ENCODE data around the gene RIPOR3. TPM values are rescaled to one million over a fixed set of nuclear protein-coding genes. Genes with fewer than 3 reads are reported as not detected.
A peak's percentile ranks its signal among the peaks of the same experiment; 100 is the strongest.

Gene RIPOR3
- total RNA-seq, 2 experiments from 2014 or later, result not detected

GRCh38 chr20:50589548-50590347 lies 101.6 kb downstream of the RIPOR3 start:
- ChIA-PET POLR2A (no interaction called here), CTCF (interaction anchor here (0.6 to 1.8 kb wide), 4 partner anchors 11 to 325 kb away, joined by 3 to 9 read pairs (median 4); no protein-coding TSS in a partner anchor)
- peaks cover 18% of the 10 kb centered on the region for H3K36me3 Mint-ChIP-seq
- H3K4me3 Mint-ChIP-seq, result no peak overlapping the region
- intact Hi-C loops (cut with micrococcal nuclease), result no loop called here
- DNase-seq, result no peak
- no peaks in the 10 kb centered on the region for H3K9me3 Mint-ChIP-seq
- no peaks in the 10 kb centered on the region for H3K4me1 Mint-ChIP-seq (ENCODE audit: low read depth)
- H3K27me3 Mint-ChIP-seq, result no peaks in the 10 kb centered on the region
- no peak overlapping the region for H3K27ac Mint-ChIP-seq

- no peaks in the 10 kb centered on the region for H3K27me3 Mint-ChIP-seq
- no peaks in the 10 kb centered on the region for H3K9me3 Mint-ChIP-seq
- peaks cover 3% of the 10 kb centered on the region for H3K4me1 Mint-ChIP-seq (ENCODE audit: low read depth)
- intact Hi-C loops (cut with micrococcal nuclease), result no loop called here
- ChIA-PET POLR2A (no interaction called here), CTCF (interaction anchor here (0.5 to 5.2 kb wide), 31 partner anchors 9 to 683 kb away, joined by 3 to 32 read pairs (median 4); partner anchors contain the start of gene PTPN1)
- H3K36me3 Mint-ChIP-seq, result peaks cover 27% of the 10 kb centered on the region
- DNase-seq, result peak; percentile 84
- H3K27ac Mint-ChIP-seq, result no peak overlapping the region
- H3K4me3 Mint-ChIP-seq, result no peak overlapping the region
Measured at GRCh38 chr20:50588034-50588736, 103.2 kb downstream of the RIPOR3 start.

GRCh38 chr20:50587291-50587961 lies 103.9 kb downstream of the RIPOR3 start:
- DNase-seq, result no peak
- intact Hi-C loops (cut with micrococcal nuclease), result no loop called here
- H3K27ac Mint-ChIP-seq, result peak overlapping the region; percentile 38
- H3K27me3 Mint-ChIP-seq, result no peaks in the 10 kb centered on the region
- peaks cover 33% of the 10 kb centered on the region for H3K36me3 Mint-ChIP-seq
- peaks cover 3% of the 10 kb centered on the region for H3K4me1 Mint-ChIP-seq (ENCODE audit: low read depth)
- H3K9me3 Mint-ChIP-seq, result no peaks in the 10 kb centered on the region
- ChIA-PET CTCF (interaction anchor here (0.7 to 5.2 kb wide), 21 partner anchors 10 to 399 kb away, joined by 3 to 32 read pairs (median 4); no protein-coding TSS in a partner anchor), POLR2A (no interaction called here)
- H3K4me3 Mint-ChIP-seq, result no peak overlapping the region

- Mint-ChIP-seq H3K27ac (no peak overlapping the region), H3K36me3 (peaks cover 36% of the 10 kb centered on the region), H3K27me3 (no peaks in the 10 kb centered on the region), H3K4me1 (ENCODE audit: low read depth) (peaks cover 3% of the 10 kb centered on the region), H3K4me3 (no peak overlapping the region), H3K9me3 (no peaks in the 10 kb centered on the region)
- ChIA-PET POLR2A (no interaction called here), CTCF (interaction anchor here (0.7 to 5.2 kb wide), 7 partner anchors 11 to 163 kb away, joined by 3 to 32 read pairs (median 5); no protein-coding TSS in a partner anchor)
- DNase-seq, result no peak
- intact Hi-C loops (cut with micrococcal nuclease), result no loop called here
Measured at GRCh38 chr20:50586531-50587232, 104.7 kb downstream of the RIPOR3 start.

- Mint-ChIP-seq H3K4me1 (ENCODE audit: low read depth) (peaks cover 3% of the 10 kb centered on the region), H3K36me3 (peaks cover 44% of the 10 kb centered on the region), H3K9me3 (no peaks in the 10 kb centered on the region), H3K4me3 (no peak overlapping the region), H3K27me3 (no peaks in the 10 kb centered on the region), H3K27ac (no peak overlapping the region)
- POLR2A ChIA-PET, result no interaction called here
- no peak for DNase-seq
- CTCF ChIA-PET, result interaction anchor here (0.7 to 5.2 kb wide), 6 partner anchors 11 to 164 kb away, joined by 3 to 32 read pairs (median 4); no protein-coding TSS in a partner anchor
- intact Hi-C loops (cut with micrococcal nuclease), result no loop called here
Measured at GRCh38 chr20:50585678-50586077, 105.7 kb downstream of the RIPOR3 start.

- ChIA-PET POLR2A (no interaction called here), CTCF (interaction anchor here (0.7 to 5.2 kb wide), 6 partner anchors 10 to 415 kb away, joined by 3 to 32 read pairs (median 4); no protein-coding TSS in a partner anchor)
- no peaks in the 10 kb centered on the region for H3K27me3 Mint-ChIP-seq
- intact Hi-C loops (cut with micrococcal nuclease), result no loop called here
- no peak overlapping the region for H3K4me3 Mint-ChIP-seq
- H3K36me3 Mint-ChIP-seq, result peaks cover 49% of the 10 kb centered on the region
- H3K4me1 Mint-ChIP-seq (ENCODE audit: low read depth), result peaks cover 3% of the 10 kb centered on the region
- no peaks in the 10 kb centered on the region for H3K9me3 Mint-ChIP-seq
- no peak overlapping the region for H3K27ac Mint-ChIP-seq
- DNase-seq, result no peak
Measured at GRCh38 chr20:50585214-50585613, 106.1 kb downstream of the RIPOR3 start.

GRCh38 chr20:50584687-50585086 lies 106.7 kb downstream of the RIPOR3 start:
- Mint-ChIP-seq H3K4me1 (ENCODE audit: low read depth) (peaks cover 3% of the 10 kb centered on the region), H3K36me3 (peaks cover 53% of the 10 kb centered on the region), H3K27ac (no peak overlapping the region), H3K4me3 (no peak overlapping the region), H3K9me3 (no peaks in the 10 kb centered on the region), H3K27me3 (no peaks in the 10 kb centered on the region)
- ChIA-PET CTCF (interaction anchor here (1.0 to 5.2 kb wide), 5 partner anchors 10 to 415 kb away, joined by 3 to 32 read pairs (median 5); no protein-coding TSS in a partner anchor), POLR2A (no interaction called here)
- intact Hi-C loops (cut with micrococcal nuclease), result no loop called here
- no peak for DNase-seq

- H3K27me3 Mint-ChIP-seq, result no peaks in the 10 kb centered on the region
- H3K36me3 Mint-ChIP-seq, result peaks cover 63% of the 10 kb centered on the region
- intact Hi-C loops (cut with micrococcal nuclease), result no loop called here
- no peak overlapping the region for H3K4me3 Mint-ChIP-seq
- H3K4me1 Mint-ChIP-seq (ENCODE audit: low read depth), result peaks cover 8% of the 10 kb centered on the region
- no peaks in the 10 kb centered on the region for H3K9me3 Mint-ChIP-seq
- CTCF ChIA-PET, result interaction anchor here (1.0 to 5.2 kb wide), 3 partner anchors 9 to 414 kb away, joined by 3 to 32 read pairs (median 6); no protein-coding TSS in a partner anchor
- H3K27ac Mint-ChIP-seq, result peak overlapping the region; percentile 57
- no peak for DNase-seq
- POLR2A ChIA-PET, result no interaction called here
Measured at GRCh38 chr20:50583442-50584150, 107.7 kb downstream of the RIPOR3 start.

- H3K4me1 Mint-ChIP-seq (ENCODE audit: low read depth), result peaks cover 14% of the 10 kb centered on the region
- H3K36me3 Mint-ChIP-seq, result peaks cover 67% of the 10 kb centered on the region
- H3K27me3 Mint-ChIP-seq, result no peaks in the 10 kb centered on the region
- POLR2A ChIA-PET, result no interaction called here
- H3K4me3 Mint-ChIP-seq, result no peak overlapping the region
- no peak for DNase-seq
- no peak overlapping the region for H3K27ac Mint-ChIP-seq
- H3K9me3 Mint-ChIP-seq, result no peaks in the 10 kb centered on the region
- intact Hi-C loops (cut with micrococcal nuclease), result no loop called here
- CTCF ChIA-PET, result interaction anchor here (1.6 kb wide), 1 partner anchor 9 kb away, joined by 3 read pairs; no protein-coding TSS in a partner anchor
Measured at GRCh38 chr20:50582591-50583234, 108.6 kb downstream of the RIPOR3 start.

- H3K27ac Mint-ChIP-seq, result peak overlapping the region; percentile 33
- peaks cover 18% of the 10 kb centered on the region for H3K4me1 Mint-ChIP-seq (ENCODE audit: low read depth)
Measured at GRCh38 chr20:50582092-50582491, 109.2 kb downstream of the RIPOR3 start.

More at GRCh38 chr20:50582092-50582491, 109.2 kb downstream of the RIPOR3 start:
- H3K4me3 Mint-ChIP-seq, result no peak overlapping the region
- peaks cover 71% of the 10 kb centered on the region for H3K36me3 Mint-ChIP-seq
- H3K27me3 Mint-ChIP-seq, result no peaks in the 10 kb centered on the region
- POLR2A ChIA-PET, result no interaction called here
- no peak for DNase-seq
- intact Hi-C loops (cut with micrococcal nuclease), result no loop called here
- H3K9me3 Mint-ChIP-seq, result no peaks in the 10 kb centered on the region
- CTCF ChIA-PET, result interaction anchor here (1.6 kb wide), 1 partner anchor 9 kb away, joined by 3 read pairs; no protein-coding TSS in a partner anchor
